Esophagus muscularis mucosa (tissue), 4 donors: Measurements from ENCODE around the gene ADCY5. TPM values are rescaled to one million over a fixed set of nuclear protein-coding genes. Genes with fewer than 3 reads are reported as not detected.

Experiments used
- DNase-seq: peaks from one replicate; pipeline ENCODE4 v3.0.0-alpha.2; 2017; ENCODE audit errors: extremely low spot score
- H3K27ac ChIP-seq, 4 donors: fragments of 200-600 bp; sonication (generic); replicated peaks in 1 of 4; 1 replicate in 3 of 4; 2 replicates in 1 of 4; pipeline ENCODE4 v1.5.1; 2016 to 2019; ENCODE audit warnings: mild to moderate bottlenecking in 1 of 4
- H3K27me3 ChIP-seq, 4 donors: fragments of 200-600 bp; sonication (generic); one replicate each; pipeline versions ENCODE4 v1.5.1 to v1.6.0; 2016 to 2019
- H3K36me3 ChIP-seq, 4 donors: fragments of 200-600 bp; sonication (generic); one replicate each; pipeline ENCODE4 v1.5.1; 2016 to 2019
- H3K4me1 ChIP-seq, 4 donors: fragments of 200-600 bp; sonication (generic); one replicate each; pipeline ENCODE4 v1.5.1; 2016 to 2019
- H3K4me3 ChIP-seq, 4 donors: fragments of 200-600 bp; sonication (generic); 1 replicate in 2 of 4; 2 replicates in 2 of 4; pipeline ENCODE4 v1.5.1; 2016 to 2019; ENCODE audit warnings: mild to moderate bottlenecking in 4 of 4, moderate library complexity in 1 of 4
- H3K9me3 ChIP-seq, 4 donors: fragments of 200-600 bp; sonication (generic); 1 replicate in 3 of 4; 2 replicates in 1 of 4; pipeline ENCODE4 v1.5.1; 2016 to 2019
- EP300 ChIP-seq: sonication (generic); formaldehyde crosslinking; IDR thresholded peaks from one replicate; pipeline ENCODE4 v1.6.1; 2017; ENCODE audit warnings: antibody characterized with exemption
- POLR2A ChIP-seq: fragments of 450-650 bp; IDR thresholded peaks from one replicate; pipeline ENCODE4 v1.6.1; 2017; ENCODE audit warnings: antibody characterized with exemption, moderate library complexity, mild to moderate bottlenecking, low read depth
- POLR2AphosphoS5 ChIP-seq, 2 donors: sonication (generic); formaldehyde crosslinking; IDR thresholded peaks; one replicate each; pipeline ENCODE4 v1.6.1; 2017; ENCODE audit warnings: antibody characterized with exemption in 2 of 2
- WGBS: methylation state at CpG from one replicate; pipeline ENCODE4 v1.1.5; 2018; 5-methylcytosine and 5-hydroxymethylcytosine counted together
- intact Hi-C: fragments of 100-400 bp; cut with DNase I; formaldehyde crosslinking; loops from one replicate; pipeline ENCODE4 v1.15.1; 2023
- total RNA-seq, 4 donors: library from RNA; depleted of rRNA; stranded (reverse); fragments of >200 nt; gene quantifications; one replicate each; pipeline versions ENCODE4 v1.1.0 to v1.2.1, GENCODE V29; 2016
- TF ChIP-seq, protein P1 (sequence below), 3 experiments: fragments of 200-600 bp in 2 of 3; fragments of 450-650 bp in 1 of 3; sonication (generic) in 2 of 3; IDR thresholded peaks; one replicate each; pipeline ENCODE4 v1.5.1; 2017 to 2019; ENCODE audit warnings: antibody characterized with exemption in 3 of 3, mild to moderate bottlenecking in 2 of 3, moderate library complexity in 1 of 3

The ADCY5 gene
- total RNA-seq, 4 donors from 2014 or later: 133 to 228 (median 189) TPM

DNA sequence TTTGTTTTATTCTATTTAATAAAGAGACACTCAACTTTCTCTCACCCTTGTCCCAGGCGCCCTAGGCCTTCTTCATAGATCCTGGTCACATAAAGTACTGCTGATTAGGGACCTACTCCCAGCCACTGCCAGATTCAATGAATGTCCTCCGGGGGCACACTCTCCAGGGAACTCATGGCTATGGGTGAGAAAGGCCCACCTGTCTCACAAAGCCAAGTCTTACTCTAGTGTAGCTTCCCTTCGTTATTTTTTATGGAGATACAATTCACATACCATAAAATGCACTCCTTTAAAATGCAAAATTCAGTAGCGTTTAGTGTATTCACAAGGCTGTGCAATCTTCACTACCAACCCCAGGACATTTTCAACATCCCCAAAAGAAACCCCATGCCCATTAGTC is 87.8 kb downstream of the ADCY5 start:
- Histone ChIP-seq H3K36me3 (no peaks in the 10 kb centered on the region), H3K4me3 (no peak overlapping the region), H3K27me3 (no peaks in the 10 kb centered on the region), H3K4me1 (peaks cover 36 to 95% (median 82%) of the 10 kb centered on the region in 4 donors), H3K27ac (peak overlapping the region in 3 of 4 donors; percentile 20 to 41 (median 22)), H3K9me3 (no peaks in the 10 kb centered on the region)
- 75% methylated on average over 4 of the region's 4 CpGs for WGBS
- TF ChIP-seq EP300 (no peak), POLR2AphosphoS5 (IDR thresholded peaks at IDR 0.05) (no peak), POLR2A (no peak)
- TF ChIP-seq, protein P1, sequence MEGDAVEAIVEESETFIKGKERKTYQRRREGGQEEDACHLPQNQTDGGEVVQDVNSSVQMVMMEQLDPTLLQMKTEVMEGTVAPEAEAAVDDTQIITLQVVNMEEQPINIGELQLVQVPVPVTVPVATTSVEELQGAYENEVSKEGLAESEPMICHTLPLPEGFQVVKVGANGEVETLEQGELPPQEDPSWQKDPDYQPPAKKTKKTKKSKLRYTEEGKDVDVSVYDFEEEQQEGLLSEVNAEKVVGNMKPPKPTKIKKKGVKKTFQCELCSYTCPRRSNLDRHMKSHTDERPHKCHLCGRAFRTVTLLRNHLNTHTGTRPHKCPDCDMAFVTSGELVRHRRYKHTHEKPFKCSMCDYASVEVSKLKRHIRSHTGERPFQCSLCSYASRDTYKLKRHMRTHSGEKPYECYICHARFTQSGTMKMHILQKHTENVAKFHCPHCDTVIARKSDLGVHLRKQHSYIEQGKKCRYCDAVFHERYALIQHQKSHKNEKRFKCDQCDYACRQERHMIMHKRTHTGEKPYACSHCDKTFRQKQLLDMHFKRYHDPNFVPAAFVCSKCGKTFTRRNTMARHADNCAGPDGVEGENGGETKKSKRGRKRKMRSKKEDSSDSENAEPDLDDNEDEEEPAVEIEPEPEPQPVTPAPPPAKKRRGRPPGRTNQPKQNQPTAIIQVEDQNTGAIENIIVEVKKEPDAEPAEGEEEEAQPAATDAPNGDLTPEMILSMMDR (IDR thresholded peaks at IDR 0.05): no peak
- DNase-seq: no peak
- intact Hi-C loops: no loop called here

DNA sequence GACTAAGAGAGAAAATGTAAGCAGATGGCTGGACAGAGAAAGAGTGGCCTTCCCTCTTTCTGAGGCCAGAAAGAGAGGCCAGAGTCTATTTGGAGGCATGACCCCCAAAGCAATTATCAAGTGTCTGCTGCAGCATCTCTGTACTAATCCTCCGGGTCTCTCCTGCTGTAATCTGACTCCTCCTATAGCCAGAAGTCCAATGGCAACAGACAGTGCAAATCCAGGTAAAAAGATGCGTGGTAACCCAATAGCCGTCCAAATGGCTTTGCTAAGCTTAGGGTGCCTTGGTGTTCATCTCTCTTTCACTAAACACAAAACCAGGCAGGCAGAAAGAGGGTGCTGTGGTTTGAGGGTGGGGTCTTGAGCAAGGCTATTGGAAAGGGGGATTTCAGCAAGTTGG is 91.6 kb downstream of the ADCY5 start:
- no peak for DNase-seq
- intact Hi-C loops: no loop called here
- peak overlapping the region; percentile 11 to 37 (median 18) for H3K27ac ChIP-seq
- peaks cover 47 to 88% (median 78%) of the 10 kb centered on the region in 4 donors for H3K4me1 ChIP-seq
- no peak overlapping the region for H3K4me3 ChIP-seq
- TF ChIP-seq POLR2AphosphoS5 (IDR thresholded peaks at IDR 0.05): no peak
- TF ChIP-seq EP300: no peak
- no peak for TF ChIP-seq POLR2A
- TF ChIP-seq, protein P1 (IDR thresholded peaks at IDR 0.05): no peak
- no peaks in the 10 kb centered on the region for H3K36me3 ChIP-seq
- 70% methylated on average over 3 of the region's 3 CpGs for WGBS
- H3K27me3 ChIP-seq: no peaks in the 10 kb centered on the region
- no peaks in the 10 kb centered on the region for H3K9me3 ChIP-seq

GRCh38 chr3:123353850-123354233 is 95.0 kb downstream of the ADCY5 start:
- WGBS: 53% methylated on average over 3 of the region's 3 CpGs
- intact Hi-C loops: no loop called here
- peaks cover 61 to 88% (median 80%) of the 10 kb centered on the region in 4 donors for H3K4me1 ChIP-seq

DNA sequence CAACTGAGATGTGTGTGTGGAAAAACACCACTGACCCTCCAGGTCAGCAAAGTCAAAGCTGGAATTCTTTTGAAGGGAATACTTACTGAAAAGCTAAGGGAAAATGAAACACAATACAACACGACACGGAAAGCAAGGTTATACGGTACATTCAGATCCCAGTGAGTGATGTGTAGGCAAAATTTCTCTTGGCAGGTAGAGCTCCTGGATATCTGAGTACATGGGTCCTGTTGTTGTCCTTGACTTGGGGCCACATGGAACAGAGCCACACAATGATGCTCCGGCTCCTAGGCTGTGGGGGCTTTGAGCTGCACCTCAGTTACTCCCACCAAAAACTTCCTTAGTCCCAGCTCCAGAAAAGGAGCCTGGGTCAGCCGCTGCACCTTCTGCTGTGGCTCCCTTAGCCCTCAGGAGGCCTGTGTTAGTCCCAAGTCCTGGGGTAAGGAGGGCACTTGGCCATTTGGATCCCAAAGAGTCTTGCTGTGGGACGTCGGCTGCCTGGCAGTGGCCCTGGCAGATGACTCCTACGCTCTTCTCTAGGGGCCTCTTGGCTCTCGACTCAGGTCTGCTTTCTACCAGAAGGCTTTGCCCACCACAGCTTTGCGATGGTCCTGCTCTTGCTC is 95.6 kb downstream of the ADCY5 start:
- Histone ChIP-seq H3K36me3 (peaks cover 0 to 4% (median 0%) of the 10 kb centered on the region in 4 donors), H3K9me3 (no peaks in the 10 kb centered on the region), H3K4me3 (no peak overlapping the region), H3K27me3 (no peaks in the 10 kb centered on the region), H3K4me1 (peaks cover 62 to 88% (median 80%) of the 10 kb centered on the region in 4 donors), H3K27ac (peak overlapping the region; percentile 81 to 85 (median 84))
- DNase-seq: no peak
- WGBS: 79% methylated on average over 10 of the region's 10 CpGs
- intact Hi-C loops: no loop called here
- no peak for TF ChIP-seq POLR2A
- TF ChIP-seq, protein P1 (IDR thresholded peaks at IDR 0.05): no peak

More at GRCh38 chr3:123353850-123354233, 95.0 kb downstream of the ADCY5 start:
- H3K4me3 ChIP-seq: no peak overlapping the region
- peak overlapping the region; percentile 81 to 85 (median 84) for H3K27ac ChIP-seq
- TF ChIP-seq POLR2AphosphoS5 (IDR thresholded peaks at IDR 0.05): peak in 1 of 2 donors; percentile 18
- no peak for TF ChIP-seq EP300
- H3K36me3 ChIP-seq: peaks cover 0 to 4% (median 0%) of the 10 kb centered on the region in 4 donors
- no peaks in the 10 kb centered on the region for H3K9me3 ChIP-seq
- DNase-seq: no peak
- no peaks in the 10 kb centered on the region for H3K27me3 ChIP-seq

DNA sequence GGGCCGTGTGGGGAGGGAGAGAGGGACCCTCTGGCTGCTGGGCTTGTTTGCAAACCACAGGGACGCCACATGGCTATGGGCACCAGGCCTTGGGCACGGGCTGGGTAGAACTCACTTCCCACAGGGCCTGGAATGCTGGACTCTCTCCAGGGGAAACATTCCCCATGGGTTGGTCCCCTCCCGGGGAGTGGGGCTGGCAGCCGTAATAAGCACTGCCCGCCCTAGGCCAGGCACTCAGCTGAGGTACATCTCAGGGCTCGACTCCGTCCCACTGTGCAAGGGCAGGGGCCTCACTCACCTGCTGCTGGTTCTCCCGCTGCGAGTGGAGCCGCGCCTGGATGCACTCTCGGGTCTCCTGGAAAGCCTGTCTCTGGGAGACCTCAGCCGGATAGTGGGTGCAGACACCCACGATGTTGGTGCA is 96.7 kb downstream of the ADCY5 start:
- Histone ChIP-seq H3K36me3 (peaks cover 0 to 4% (median 0%) of the 10 kb centered on the region in 4 donors), H3K9me3 (no peaks in the 10 kb centered on the region), H3K27ac (peak overlapping the region; percentile 81 to 85 (median 84)), H3K4me1 (peaks cover 64 to 88% (median 81%) of the 10 kb centered on the region in 4 donors), H3K27me3 (no peaks in the 10 kb centered on the region), H3K4me3 (no peak overlapping the region)
- 45% methylated on average over 2 of the region's 15 CpGs for WGBS
- TF ChIP-seq POLR2AphosphoS5 (IDR thresholded peaks at IDR 0.05): peak in 1 of 2 donors; percentile 55
- TF ChIP-seq POLR2A: no peak
- TF ChIP-seq EP300: no peak
- TF ChIP-seq, protein P1 (IDR thresholded peaks at IDR 0.05): no peak
- no peak for DNase-seq
- intact Hi-C loops: no loop called here
